ENCODE measurements around the gene CRYBG2.

CRYBG2 gene

DNA sequence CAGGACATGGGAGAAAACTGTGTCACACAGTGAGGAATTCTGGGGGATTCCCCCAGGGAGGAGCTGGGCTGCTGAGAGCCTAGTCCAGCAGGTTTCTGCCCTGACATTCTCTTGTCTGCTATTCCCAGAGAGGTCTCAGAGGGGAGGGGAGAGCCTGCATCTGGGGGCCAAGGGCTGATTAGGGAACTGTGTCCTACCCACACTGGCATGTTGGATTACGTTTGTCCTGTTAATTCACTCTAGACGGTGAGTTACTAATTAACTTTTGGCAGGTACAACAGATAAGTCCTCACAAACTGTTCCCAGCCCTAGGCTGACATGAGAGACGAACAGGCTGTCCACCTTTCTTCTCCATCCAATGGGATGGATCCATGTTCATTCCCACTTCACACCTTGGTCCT, 76.7 kb downstream of the CRYBG2 start:
- no peak overlapping the region for H3K4me3 ChIP-seq (ENCODE audit: low read depth, low read length)
- TF ChIP-seq, protein P1, sequence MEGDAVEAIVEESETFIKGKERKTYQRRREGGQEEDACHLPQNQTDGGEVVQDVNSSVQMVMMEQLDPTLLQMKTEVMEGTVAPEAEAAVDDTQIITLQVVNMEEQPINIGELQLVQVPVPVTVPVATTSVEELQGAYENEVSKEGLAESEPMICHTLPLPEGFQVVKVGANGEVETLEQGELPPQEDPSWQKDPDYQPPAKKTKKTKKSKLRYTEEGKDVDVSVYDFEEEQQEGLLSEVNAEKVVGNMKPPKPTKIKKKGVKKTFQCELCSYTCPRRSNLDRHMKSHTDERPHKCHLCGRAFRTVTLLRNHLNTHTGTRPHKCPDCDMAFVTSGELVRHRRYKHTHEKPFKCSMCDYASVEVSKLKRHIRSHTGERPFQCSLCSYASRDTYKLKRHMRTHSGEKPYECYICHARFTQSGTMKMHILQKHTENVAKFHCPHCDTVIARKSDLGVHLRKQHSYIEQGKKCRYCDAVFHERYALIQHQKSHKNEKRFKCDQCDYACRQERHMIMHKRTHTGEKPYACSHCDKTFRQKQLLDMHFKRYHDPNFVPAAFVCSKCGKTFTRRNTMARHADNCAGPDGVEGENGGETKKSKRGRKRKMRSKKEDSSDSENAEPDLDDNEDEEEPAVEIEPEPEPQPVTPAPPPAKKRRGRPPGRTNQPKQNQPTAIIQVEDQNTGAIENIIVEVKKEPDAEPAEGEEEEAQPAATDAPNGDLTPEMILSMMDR (IDR thresholded peaks at IDR 0.05; ENCODE audit: low read depth, low read length), result no peak

DNA sequence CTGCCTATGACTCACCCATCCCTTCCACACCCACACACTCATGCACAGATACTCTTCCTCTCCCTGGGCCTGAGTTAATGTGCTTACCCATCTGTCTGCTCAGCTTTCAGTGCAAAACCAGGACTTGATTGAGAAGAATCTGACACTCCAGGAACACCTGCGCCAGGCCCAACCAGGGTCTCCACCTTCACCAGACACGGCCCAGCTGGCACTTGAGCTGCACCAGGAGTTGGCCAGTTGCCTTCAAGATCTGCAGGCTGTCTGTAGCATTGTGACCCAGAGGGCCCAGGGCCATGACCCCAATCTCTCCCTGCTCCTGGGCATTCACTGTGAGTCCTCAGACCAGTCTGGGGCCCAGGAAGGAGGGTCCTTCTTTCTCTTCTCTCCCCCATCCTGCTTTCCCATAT, 77.5 kb downstream of the CRYBG2 start:
- H3K4me3 ChIP-seq (ENCODE audit: low read depth, low read length), result no peak overlapping the region

DNA sequence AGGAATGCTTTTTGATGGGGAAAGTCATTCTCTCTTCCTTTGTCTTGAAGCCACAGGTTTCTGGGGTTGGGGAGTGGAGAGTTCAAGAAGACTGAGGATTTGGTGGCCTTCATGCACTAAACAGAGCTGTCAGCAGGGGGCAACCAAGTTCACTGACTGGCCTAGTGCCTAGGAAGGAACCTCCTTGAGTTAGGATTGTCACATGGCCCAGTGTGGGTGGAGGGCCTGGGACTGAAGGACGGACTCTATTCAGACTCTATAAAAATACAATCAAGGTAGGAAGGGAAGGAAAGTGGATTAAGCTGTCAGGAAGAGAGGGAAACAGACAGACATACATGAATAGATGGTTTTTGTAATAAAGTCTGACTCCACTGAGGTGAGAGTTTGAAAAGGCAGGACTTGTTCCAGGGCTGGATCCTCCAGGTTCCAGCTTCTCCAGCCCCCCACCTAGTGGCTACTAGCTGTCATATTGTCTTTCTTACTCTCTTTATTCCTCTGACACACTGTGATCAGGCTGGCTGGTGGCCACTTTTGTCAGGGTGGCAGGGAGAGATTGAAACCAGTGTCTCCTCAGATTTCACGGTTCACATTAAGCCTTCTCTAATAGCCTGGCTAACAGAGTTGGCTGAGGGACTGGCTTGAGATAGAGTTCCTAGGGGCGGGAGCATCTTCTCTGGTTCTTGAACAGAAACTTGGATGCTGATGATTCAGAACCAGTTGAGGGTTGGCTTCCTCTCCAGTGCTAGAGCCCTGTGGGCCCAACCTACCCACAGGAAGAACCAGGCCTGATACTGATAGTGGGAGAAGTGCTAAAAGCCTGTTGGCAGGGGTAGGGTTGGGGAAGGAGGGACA, 78.1 kb downstream of the CRYBG2 start:
- H3K4me3 ChIP-seq (ENCODE audit: low read depth, low read length), result no peak overlapping the region
- TF ChIP-seq, protein P1 (IDR thresholded peaks at IDR 0.05; ENCODE audit: low read depth, low read length), result peak; percentile 68

More for the DNA sequence above, 77.5 kb downstream of the CRYBG2 start:
- TF ChIP-seq, protein P1 (IDR thresholded peaks at IDR 0.05; ENCODE audit: low read depth, low read length), result no peak

DNA sequence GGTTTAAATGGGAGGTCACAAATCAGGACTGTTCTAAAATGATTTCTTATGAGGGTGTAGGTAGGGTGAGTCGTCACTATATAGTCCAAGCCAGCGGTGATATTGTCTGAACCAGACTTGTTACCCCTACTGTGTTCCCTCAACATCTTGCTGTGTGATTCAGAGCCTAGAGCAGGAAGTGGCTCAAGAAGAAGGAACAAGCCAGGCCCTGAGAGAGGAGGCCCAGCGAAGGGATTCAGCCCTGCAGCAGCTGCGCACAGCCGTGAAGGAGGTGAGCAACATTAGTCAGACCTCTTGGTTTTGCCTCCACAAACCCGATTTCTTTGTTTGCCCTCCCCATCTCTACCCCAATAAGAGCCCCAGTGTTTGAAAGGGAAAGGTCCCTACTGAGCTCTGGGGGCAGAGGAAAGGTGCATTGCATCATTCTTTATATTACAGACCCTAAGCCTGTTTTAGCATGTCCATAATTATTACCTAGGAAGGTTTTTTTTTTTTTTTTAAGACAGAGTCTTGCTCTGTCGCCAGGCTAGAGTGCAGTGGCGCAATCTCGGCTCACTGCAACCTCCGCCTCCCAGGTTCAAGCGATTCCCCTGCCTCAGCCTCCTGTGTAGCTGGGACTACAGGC, 79.0 kb downstream of the CRYBG2 start:
- H3K4me3 ChIP-seq (ENCODE audit: low read depth, low read length), result no peak overlapping the region
- TF ChIP-seq, protein P1 (IDR thresholded peaks at IDR 0.05; ENCODE audit: low read depth, low read length), result no peak

Measured in WI38 (cell line).